HUES6 (cell line): Measurements from ENCODE around the gene EHMT1.
"Not testable (repeated sequence)": the region's sequence is repeated elsewhere in the genome, so short reads cannot be mapped to it uniquely, and the experiment has no call there.

Experiments used
- H3K27ac ChIP-seq: 2 replicates; pipeline ENCODE4 v1.7.0; 2013; ENCODE audit warnings: low read depth, mild to moderate bottlenecking, low read length, inconsistent platforms
- H3K27me3 ChIP-seq: 2 replicates; pipeline ENCODE4 v1.6.1; 2013; ENCODE audit warnings: low read length; ENCODE audit not compliant: control insufficient read depth, insufficient read depth
- H3K36me3 ChIP-seq: 2 replicates; pipeline ENCODE4 v1.6.1; 2013; ENCODE audit warnings: low read length; ENCODE audit not compliant: control insufficient read depth, insufficient read depth
- H3K4me1 ChIP-seq: 2 replicates; pipeline ENCODE4 v1.6.1; 2013; ENCODE audit warnings: low read length; ENCODE audit not compliant: control insufficient read depth, insufficient read depth
- H3K4me3 ChIP-seq: 2 replicates; pipeline ENCODE4 v1.5.1; 2013; ENCODE audit warnings: low read depth, low read length
- H3K9ac ChIP-seq: one replicate; pipeline ENCODE4 v1.6.1; 2013; ENCODE audit warnings: mild to moderate bottlenecking, low read length
- H3K9me3 ChIP-seq: 2 replicates; pipeline ENCODE4 v1.6.1; 2013; ENCODE audit warnings: low read depth, low read length; ENCODE audit not compliant: control insufficient read depth, insufficient read depth

The EHMT1 gene

GRCh38 chr9:137734181-137734580 lies 115.4 kb downstream of the EHMT1 start:
- Histone ChIP-seq H3K4me3 (no peak overlapping the region), H3K36me3 (peaks cover 59% of the 10 kb centered on the region), H3K27me3 (no peaks in the 10 kb centered on the region), H3K27ac (no peak overlapping the region), H3K9me3 (no peaks in the 10 kb centered on the region), H3K4me1 (peaks cover 8% of the 10 kb centered on the region; the same call in 1 of the 2 replicates), H3K9ac (no peak overlapping the region)

GRCh38 chr9:137738182-137738696 lies 119.4 kb downstream of the EHMT1 start:
- not testable (repeated sequence) for H3K9me3 ChIP-seq, H3K27me3 ChIP-seq, H3K27ac ChIP-seq, H3K4me1 ChIP-seq, H3K9ac ChIP-seq, H3K4me3 ChIP-seq
- peaks cover 43% of the 10 kb centered on the region for H3K36me3 ChIP-seq

- Histone ChIP-seq H3K27me3 (no peaks in the 10 kb centered on the region), H3K4me1 (peaks cover 6% of the 10 kb centered on the region; the same call in 1 of the 2 replicates), H3K9me3 (no peaks in the 10 kb centered on the region), H3K4me3 (no peak overlapping the region), H3K9ac (no peak overlapping the region), H3K27ac (no peak overlapping the region), H3K36me3 (peaks cover 44% of the 10 kb centered on the region)
Measured at GRCh38 chr9:137738703-137739102, 119.9 kb downstream of the EHMT1 start.

- no peak overlapping the region for H3K4me3 ChIP-seq
- no peak overlapping the region for H3K9ac ChIP-seq
- H3K27ac ChIP-seq: no peak overlapping the region
- H3K27me3 ChIP-seq: no peaks in the 10 kb centered on the region
- peaks cover 6% of the 10 kb centered on the region; the same call in 1 of the 2 replicates for H3K4me1 ChIP-seq
- no peaks in the 10 kb centered on the region for H3K9me3 ChIP-seq
- H3K36me3 ChIP-seq: peaks cover 45% of the 10 kb centered on the region
Measured at GRCh38 chr9:137739371-137740309, 120.8 kb downstream of the EHMT1 start.

- Histone ChIP-seq H3K27me3 (no peaks in the 10 kb centered on the region), H3K9me3 (no peaks in the 10 kb centered on the region), H3K4me1 (peaks cover 6% of the 10 kb centered on the region; the same call in 1 of the 2 replicates), H3K9ac (no peak overlapping the region), H3K27ac (no peak overlapping the region), H3K4me3 (no peak overlapping the region), H3K36me3 (peaks cover 45% of the 10 kb centered on the region)
Measured at GRCh38 chr9:137740312-137740711, 121.5 kb downstream of the EHMT1 start.

- H3K27me3 ChIP-seq: no peaks in the 10 kb centered on the region
- no peaks in the 10 kb centered on the region for H3K9me3 ChIP-seq
- H3K36me3 ChIP-seq: peaks cover 48% of the 10 kb centered on the region
- no peak overlapping the region for H3K4me3 ChIP-seq
- H3K27ac ChIP-seq: no peak overlapping the region
- H3K4me1 ChIP-seq: peaks cover 15% of the 10 kb centered on the region
- H3K9ac ChIP-seq: no peak overlapping the region
Measured at GRCh38 chr9:137741330-137741729, 122.5 kb downstream of the EHMT1 start.

- peaks cover 53% of the 10 kb centered on the region for H3K36me3 ChIP-seq
- H3K9ac ChIP-seq: no peak overlapping the region
- H3K4me1 ChIP-seq: peaks cover 15% of the 10 kb centered on the region
- H3K9me3 ChIP-seq: no peaks in the 10 kb centered on the region
- H3K27me3 ChIP-seq: no peaks in the 10 kb centered on the region
- no peak overlapping the region for H3K27ac ChIP-seq
- no peak overlapping the region for H3K4me3 ChIP-seq
Measured at GRCh38 chr9:137742698-137743097, 123.9 kb downstream of the EHMT1 start.

- no peaks in the 10 kb centered on the region for H3K27me3 ChIP-seq
- H3K9ac ChIP-seq: no peak overlapping the region
- H3K4me3 ChIP-seq: no peak overlapping the region
- no peak overlapping the region for H3K27ac ChIP-seq
- H3K9me3 ChIP-seq: no peaks in the 10 kb centered on the region
- peaks cover 62% of the 10 kb centered on the region for H3K36me3 ChIP-seq
- H3K4me1 ChIP-seq: peaks cover 15% of the 10 kb centered on the region
Measured at GRCh38 chr9:137743695-137744094, 124.9 kb downstream of the EHMT1 start.

GRCh38 chr9:137744632-137745183 lies 125.9 kb downstream of the EHMT1 start:
- Histone ChIP-seq H3K27ac (no peak overlapping the region), H3K36me3 (peaks cover 63% of the 10 kb centered on the region), H3K4me3 (no peak overlapping the region), H3K9me3 (no peaks in the 10 kb centered on the region), H3K27me3 (no peaks in the 10 kb centered on the region), H3K4me1 (peaks cover 13% of the 10 kb centered on the region), H3K9ac (no peak overlapping the region)

GRCh38 chr9:137745541-137745991 lies 126.8 kb downstream of the EHMT1 start:
- peaks cover 9% of the 10 kb centered on the region for H3K4me1 ChIP-seq
- peaks cover 63% of the 10 kb centered on the region for H3K36me3 ChIP-seq
- no peaks in the 10 kb centered on the region for H3K27me3 ChIP-seq
- no peak overlapping the region for H3K9ac ChIP-seq
- no peak overlapping the region for H3K4me3 ChIP-seq
- H3K9me3 ChIP-seq: no peaks in the 10 kb centered on the region
- H3K27ac ChIP-seq: peak overlapping the region; percentile 62

GRCh38 chr9:137748311-137748710 lies 129.5 kb downstream of the EHMT1 start:
- Histone ChIP-seq H3K9ac (no peak overlapping the region), H3K27me3 (no peaks in the 10 kb centered on the region)

More at GRCh38 chr9:137748311-137748710, 129.5 kb downstream of the EHMT1 start:
- H3K9me3 ChIP-seq: no peaks in the 10 kb centered on the region
- peaks cover 9% of the 10 kb centered on the region for H3K4me1 ChIP-seq
- no peak overlapping the region for H3K27ac ChIP-seq
- no peak overlapping the region for H3K4me3 ChIP-seq
- H3K36me3 ChIP-seq: peaks cover 69% of the 10 kb centered on the region
